ENCODE measurements around the gene CALU. TPM values are rescaled to one million over a fixed set of nuclear protein-coding genes. Genes with fewer than 3 reads are reported as not detected.

Gene CALU
- total RNA-seq, 1 experiment from 2014 or later = 169 TPM

DNA sequence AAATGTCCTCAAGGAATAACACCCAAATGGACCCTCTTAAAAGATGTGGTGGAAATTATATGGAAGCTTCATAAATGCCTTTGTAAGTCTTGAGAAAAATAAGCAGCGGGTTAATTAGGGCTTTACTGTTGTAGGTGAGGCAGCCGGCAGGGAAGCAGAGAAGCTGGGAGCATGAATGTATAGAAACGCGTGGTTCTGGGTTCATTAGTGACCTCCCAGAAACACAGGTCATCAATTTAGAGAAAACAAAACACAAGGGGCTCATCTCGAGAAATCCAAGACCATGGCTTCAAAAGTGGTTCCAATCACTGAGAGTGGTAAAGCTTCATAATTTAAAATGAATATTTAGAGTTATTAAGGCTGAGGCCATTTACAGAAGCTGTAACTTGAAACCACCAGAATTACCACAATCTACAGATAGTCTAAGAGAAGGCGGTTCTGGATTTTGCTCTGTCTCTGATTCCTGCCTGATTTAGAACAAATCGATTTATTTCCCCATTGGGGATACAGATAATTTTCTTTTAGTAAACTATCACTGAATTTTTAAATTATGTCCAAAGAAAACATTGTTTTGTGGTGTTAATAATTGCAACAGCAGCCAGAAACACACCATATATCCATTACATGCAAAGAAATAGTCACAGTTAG, 46.4 kb upstream of the CALU start:
- TF ChIP-seq, protein P1, sequence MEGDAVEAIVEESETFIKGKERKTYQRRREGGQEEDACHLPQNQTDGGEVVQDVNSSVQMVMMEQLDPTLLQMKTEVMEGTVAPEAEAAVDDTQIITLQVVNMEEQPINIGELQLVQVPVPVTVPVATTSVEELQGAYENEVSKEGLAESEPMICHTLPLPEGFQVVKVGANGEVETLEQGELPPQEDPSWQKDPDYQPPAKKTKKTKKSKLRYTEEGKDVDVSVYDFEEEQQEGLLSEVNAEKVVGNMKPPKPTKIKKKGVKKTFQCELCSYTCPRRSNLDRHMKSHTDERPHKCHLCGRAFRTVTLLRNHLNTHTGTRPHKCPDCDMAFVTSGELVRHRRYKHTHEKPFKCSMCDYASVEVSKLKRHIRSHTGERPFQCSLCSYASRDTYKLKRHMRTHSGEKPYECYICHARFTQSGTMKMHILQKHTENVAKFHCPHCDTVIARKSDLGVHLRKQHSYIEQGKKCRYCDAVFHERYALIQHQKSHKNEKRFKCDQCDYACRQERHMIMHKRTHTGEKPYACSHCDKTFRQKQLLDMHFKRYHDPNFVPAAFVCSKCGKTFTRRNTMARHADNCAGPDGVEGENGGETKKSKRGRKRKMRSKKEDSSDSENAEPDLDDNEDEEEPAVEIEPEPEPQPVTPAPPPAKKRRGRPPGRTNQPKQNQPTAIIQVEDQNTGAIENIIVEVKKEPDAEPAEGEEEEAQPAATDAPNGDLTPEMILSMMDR (conservative IDR thresholded peaks at IDR 0.05; ENCODE audit: low read depth, low read length) = no peak
- TF ChIP-seq EZH2 (IDR thresholded peaks at IDR 0.05; ENCODE audit: low read length, unreplicated experiment) (no peak), EZH2phosphoT487 (IDR thresholded peaks at IDR 0.05; ENCODE audit: borderline replicate concordance, low read length) (no peak)
- Histone ChIP-seq H3K36me3 (ENCODE audit: low read depth, low read length) (no peaks in the 10 kb centered on the region), H4K20me1 (ENCODE audit: low read length) (no peaks in the 10 kb centered on the region), H3K27me3 (ENCODE audit: low read length) (no peaks in the 10 kb centered on the region), H3K9me2 (replicated peaks; ENCODE audit: low read length) (no peaks in the 10 kb centered on the region), H2AFZ (ENCODE audit: low read length) (no peak overlapping the region), H3F3A (ENCODE audit: low read length, unreplicated experiment) (no peaks in the 10 kb centered on the region), H3K4me3 (ENCODE audit: low read length) (no peak overlapping the region), H3K9me3 (ENCODE audit: low read length) (no peaks in the 10 kb centered on the region), H3K79me2 (ENCODE audit: low read length) (no peaks in the 10 kb centered on the region), H3K27ac (ENCODE audit: low read length) (no peak overlapping the region), H3K4me1 (ENCODE audit: insufficient read depth, low read length) (no peaks in the 10 kb centered on the region), H3K4me2 (ENCODE audit: low read length) (no peak overlapping the region), H3K9ac (ENCODE audit: low read length) (no peak overlapping the region)
- intact Hi-C loops (cut with micrococcal nuclease) = no loop called here
- DNase-seq (no peak), ATAC-seq (no peak)
- ChIA-PET CTCF (no interaction called here), POLR2A (ENCODE audit: unreplicated experiment) (no interaction called here)
- no TSS peak for BruUV-seq (replicated peaks)

DNA sequence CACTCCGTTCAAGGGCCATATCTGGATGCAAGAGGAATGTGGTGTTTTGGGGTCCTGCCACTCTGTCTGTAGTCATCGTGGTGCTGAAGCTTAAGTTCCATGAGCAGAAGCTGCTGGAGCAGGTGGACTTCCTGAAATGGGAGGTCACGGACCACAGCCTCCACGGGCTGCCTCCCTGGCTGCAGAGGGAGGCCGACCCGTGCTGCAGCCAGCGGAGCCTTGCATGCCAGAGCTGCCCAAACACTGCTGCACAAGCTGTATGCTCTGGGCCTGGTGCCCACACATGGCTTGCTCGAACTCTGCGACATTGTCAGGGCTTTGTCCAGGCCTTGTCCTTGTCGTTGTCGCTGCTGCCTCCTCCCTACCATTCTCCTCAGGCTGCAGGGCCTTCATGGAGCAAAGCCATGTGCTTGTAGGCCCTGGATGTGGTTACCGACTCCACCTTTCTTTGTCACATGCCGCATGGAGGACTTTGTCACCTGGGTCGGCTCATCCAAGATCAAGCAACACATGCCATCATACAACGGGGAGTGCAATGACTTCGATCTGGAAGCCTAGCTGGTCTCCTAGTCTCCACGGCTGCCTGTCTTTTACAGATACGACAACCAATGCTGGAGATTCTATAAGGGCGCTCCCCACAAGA, 45.7 kb upstream of the CALU start:
- TF ChIP-seq EZH2phosphoT487 (IDR thresholded peaks at IDR 0.05; ENCODE audit: borderline replicate concordance, low read length) (no peak), EZH2 (IDR thresholded peaks at IDR 0.05; ENCODE audit: low read length, unreplicated experiment) (no peak)
- TF ChIP-seq, protein P1 (conservative IDR thresholded peaks at IDR 0.05; ENCODE audit: low read depth, low read length) = no peak
- Histone ChIP-seq H4K20me1 (ENCODE audit: low read length) (no peaks in the 10 kb centered on the region), H3K4me3 (ENCODE audit: low read length) (no peak overlapping the region), H3K4me1 (ENCODE audit: insufficient read depth, low read length) (no peaks in the 10 kb centered on the region), H3K9me2 (replicated peaks; ENCODE audit: low read length) (no peaks in the 10 kb centered on the region), H3K27me3 (ENCODE audit: low read length) (no peaks in the 10 kb centered on the region), H3K4me2 (ENCODE audit: low read length) (no peak overlapping the region), H3K9me3 (ENCODE audit: low read length) (no peaks in the 10 kb centered on the region), H3F3A (ENCODE audit: low read length, unreplicated experiment) (no peaks in the 10 kb centered on the region), H3K27ac (ENCODE audit: low read length) (no peak overlapping the region), H2AFZ (ENCODE audit: low read length) (no peak overlapping the region), H3K36me3 (ENCODE audit: low read depth, low read length) (no peaks in the 10 kb centered on the region), H3K79me2 (ENCODE audit: low read length) (no peaks in the 10 kb centered on the region), H3K9ac (ENCODE audit: low read length) (no peak overlapping the region)
- intact Hi-C loops (cut with micrococcal nuclease) = no loop called here
- DNase-seq (no peak), ATAC-seq (no peak)
- POLR2A ChIA-PET (ENCODE audit: unreplicated experiment) = no interaction called here
- BruUV-seq (replicated peaks) = no TSS peak
- CTCF ChIA-PET = no interaction called here

DNA sequence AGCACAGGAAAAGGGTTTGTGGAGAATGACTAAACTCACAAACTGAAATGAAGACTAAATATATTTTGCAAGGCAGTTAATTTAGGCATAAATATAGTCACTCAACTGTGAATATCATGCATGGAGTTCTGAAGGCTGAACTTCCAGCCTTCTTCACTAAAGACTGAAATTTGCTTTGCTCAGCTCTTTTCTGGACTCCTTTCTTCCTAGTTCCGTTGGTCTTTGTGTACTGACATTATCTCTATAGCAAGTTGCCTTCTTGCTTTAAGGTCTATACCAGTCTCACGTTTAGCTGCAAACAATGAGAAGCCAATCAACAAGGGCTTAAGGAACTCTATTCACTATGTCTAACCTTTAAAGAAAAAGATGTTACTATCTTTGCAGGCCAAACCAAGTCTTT, 44.4 kb upstream of the CALU start:
- Histone ChIP-seq H3K36me3 (ENCODE audit: low read depth, low read length) (no peaks in the 10 kb centered on the region), H3K4me2 (ENCODE audit: low read length) (no peak overlapping the region), H4K20me1 (ENCODE audit: low read length) (no peaks in the 10 kb centered on the region), H3K79me2 (ENCODE audit: low read length) (no peaks in the 10 kb centered on the region), H3K27me3 (ENCODE audit: low read length) (no peaks in the 10 kb centered on the region), H3K27ac (ENCODE audit: low read length) (no peak overlapping the region), H3F3A (ENCODE audit: low read length, unreplicated experiment) (no peaks in the 10 kb centered on the region), H3K9ac (ENCODE audit: low read length) (no peak overlapping the region), H3K9me2 (replicated peaks; ENCODE audit: low read length) (no peaks in the 10 kb centered on the region), H2AFZ (ENCODE audit: low read length) (no peak overlapping the region), H3K9me3 (ENCODE audit: low read length) (no peaks in the 10 kb centered on the region), H3K4me3 (ENCODE audit: low read length) (no peak overlapping the region), H3K4me1 (ENCODE audit: insufficient read depth, low read length) (no peaks in the 10 kb centered on the region)
- intact Hi-C loops (cut with micrococcal nuclease) = no loop called here
- BruUV-seq (replicated peaks) = no TSS peak
- ATAC-seq = no peak
- POLR2A ChIA-PET (ENCODE audit: unreplicated experiment) = no interaction called here
- TF ChIP-seq, protein P1 (conservative IDR thresholded peaks at IDR 0.05; ENCODE audit: low read depth, low read length) = no peak
- TF ChIP-seq EZH2phosphoT487 (IDR thresholded peaks at IDR 0.05; ENCODE audit: borderline replicate concordance, low read length) = no peak
- no peak for TF ChIP-seq EZH2 (IDR thresholded peaks at IDR 0.05; ENCODE audit: low read length, unreplicated experiment)
- DNase-seq = no peak
- CTCF ChIA-PET = no interaction called here

Measured in PC-3 (cell line).